Heart right ventricle (tissue), 16 donors: ENCODE results near the gene SEL1L2. TPM values are rescaled to one million over a fixed set of nuclear protein-coding genes. Genes with fewer than 3 reads are reported as not detected.

Source experiments
- ATAC-seq, 8 donors: fragments of 200-7000 bp; cut with Tn5 transposase; one replicate each; pipeline ENCODE4 v1.9.1; 2020; ENCODE audit warnings: mild to moderate bottlenecking in 8 of 8, moderate library complexity in 8 of 8, moderate number of reproducible peaks in 1 of 8
- DNase-seq, 2 donors: peaks; one replicate each; pipeline ENCODE4 v3.0.0-alpha.2; 2020
- H3K27ac ChIP-seq, 10 donors: fragments of 200-600 bp; sonication (generic) in 2 of 10; one replicate each; pipeline versions ENCODE4 v1.5.0 to v1.8.0; 2020 to 2022; ENCODE audit warnings: mild to moderate bottlenecking in 3 of 10
- H3K27me3 ChIP-seq, 7 donors: fragments of 200-600 bp; one replicate each; pipeline ENCODE4 v1.8.0; 2021 to 2022; ENCODE audit warnings: mild to moderate bottlenecking in 2 of 7
- H3K36me3 ChIP-seq, 9 donors: fragments of 200-600 bp; sonication (generic) in 1 of 9; one replicate each; pipeline versions ENCODE4 v1.5.0 to v1.8.0; 2020 to 2022; ENCODE audit warnings: mild to moderate bottlenecking in 2 of 9
- H3K4me1 ChIP-seq, 9 donors: fragments of 200-600 bp; sonication (generic) in 1 of 9; one replicate each; pipeline versions ENCODE4 v1.5.0 to v1.8.0; 2020 to 2022; ENCODE audit warnings: mild to moderate bottlenecking in 4 of 9
- H3K4me3 ChIP-seq, 10 donors: fragments of 200-600 bp; sonication (generic) in 2 of 10; one replicate each; pipeline versions ENCODE4 v1.5.0 to v1.8.0; 2020 to 2022; ENCODE audit warnings: mild to moderate bottlenecking in 7 of 10, moderate library complexity in 2 of 10
- H3K9me3 ChIP-seq, 11 donors: fragments of 200-600 bp in 10 of 11; sonication (generic) in 2 of 11; one replicate each; pipeline versions ENCODE4 v1.5.0 to v1.8.0; 2013 to 2022; ENCODE audit warnings: mild to moderate bottlenecking in 2 of 11, control low read depth in 1 of 11, moderate library complexity in 1 of 11
- CTCF ChIP-seq, 9 donors: fragments of 200-600 bp; sonication (generic) in 2 of 9; IDR thresholded peaks; one replicate each; pipeline versions ENCODE4 v1.5.0 to v1.8.0; 2021 to 2022; ENCODE audit warnings: antibody characterized with exemption in 9 of 9, mild to moderate bottlenecking in 5 of 9, moderate library complexity in 1 of 9
- WGBS, 2 donors: extraction: QIAGEN DNeasy Blood & Tissue Kit; methylation state at CpG; one replicate each; pipeline ENCODE4 v1.1.7; 2013; ENCODE audit warnings: inconsistent platforms in 1 of 2; 5-methylcytosine and 5-hydroxymethylcytosine counted together
- intact Hi-C, 10 donors: fragments of 100-400 bp; cut with DNase I; formaldehyde crosslinking; loops; one replicate each; pipeline versions ENCODE4 v1.11.1 to v1.14.2; 2022
- polyA plus RNA-seq, 2 donors: library from polyadenylated mRNA; stranded (reverse); fragments of 200-250 nt; gene quantifications; one replicate each; pipeline ENCODE4 v1.2.3, GENCODE V29; 2013
- total RNA-seq, 10 donors: library from RNA; stranded (reverse); fragmentation: NEBNext Ultra II Directional in 3 of 10; extraction: Animal tissue kit (Norgen Biotek cat#: 25700) in 3 of 10; gene quantifications; one replicate each; pipeline versions ENCODE4 v1.2.1 to v1.2.4, GENCODE V29; 2021 to 2023
- donor health status: Arrhythmogenic right ventricular cardiomyopathy.
- donor health status: ischemic (EF 13 %, LVEDD 7.1; RV severe dilation, severe dysfunction).
- donor health status: healthy with polysubstance abuse.
- donor health status: DM: no; HTN: yes; CAD: no.
- donor health status: DM: no; HTN: no; CAD: no.
- donor health status: ischemic (EF 25% LVEDD 6.9; RV normal size, moderate dysfunction).
- donor health status: ischemic (EF 25% LVEDD 5.7; RV mildly dilated, moderate dysfunction).
- donor health status: healthy.
- donor health status: DM: yes; HTN: yes; CAD: no.
- donor health status: Ischemic cardiomyopathy.
- donor health status: ischemic (EF 35%, LVEDD 5.7; RV mildly dilated, moderate dysfunction).
- donor health status: nonischemic (EF 11% LVEDD 7.7; RV severe dilation, severe dysfunction).
- donor health status: DM: yes; HTN: yes; CAD: no.
- donor health status: PGD.
- donor health status: ischemic (EF 29% LVEDD 5.4; RV normal size, mild dysfunction).
- donor health status: nonischemic (EF 23%, LVEDD 6.1; RV moderate dilation, normal function).

SEL1L2 gene
- total and polyA plus RNA-seq, 12 donors = 0.46 to 5.8 (median 0.95) TPM; not detected in 1

GRCh38 chr20:13900496-13900895 lies 89.9 kb downstream of the SEL1L2 start:
- TF ChIP-seq CTCF (IDR thresholded peaks at IDR 0.05) = no peak
- H3K9me3 ChIP-seq = no peaks in the 10 kb centered on the region
- no peak for DNase-seq
- no peaks in the 10 kb centered on the region for H3K4me1 ChIP-seq
- intact Hi-C loops = no loop called here
- WGBS, 2 donors = 90 to 92% methylated on average over 10 of the region's 10 CpGs
- H3K27ac ChIP-seq = no peak overlapping the region
- H3K4me3 ChIP-seq = no peak overlapping the region
- no peaks in the 10 kb centered on the region for H3K27me3 ChIP-seq
- no peak for ATAC-seq
- no peaks in the 10 kb centered on the region for H3K36me3 ChIP-seq

- intact Hi-C loops = no loop called here
- 78 to 82% methylated on average over 2 of the region's 2 CpGs for whole genome bisulfite sequencing, 2 donors
- no peak for DNase-seq
- H3K4me1 ChIP-seq = no peaks in the 10 kb centered on the region
- peaks cover 0 to under 1% (median 0%) of the 10 kb centered on the region in 11 donors for H3K9me3 ChIP-seq
- H3K27me3 ChIP-seq = no peaks in the 10 kb centered on the region
- H3K4me3 ChIP-seq = no peak overlapping the region
- TF ChIP-seq CTCF (IDR thresholded peaks at IDR 0.05) = peak in 3 of 9 donors; percentile 4 to 17 (median 12)
- no peak overlapping the region for H3K27ac ChIP-seq
- H3K36me3 ChIP-seq = no peaks in the 10 kb centered on the region
- no peak for ATAC-seq
Observed at GRCh38 chr20:13898012-13898612, 92.3 kb downstream of the SEL1L2 start.

GRCh38 chr20:13891575-13891974 lies 98.8 kb downstream of the SEL1L2 start:
- ATAC-seq (no peak), DNase-seq (no peak)
- 83 to 91% methylated on average over 1 of the region's 1 CpG for WGBS, 2 donors
- peaks cover 0 to 35% (median 9%) of the 10 kb centered on the region in 11 donors for H3K9me3 ChIP-seq
- no peak overlapping the region for H3K27ac ChIP-seq
- no peaks in the 10 kb centered on the region for H3K4me1 ChIP-seq
- H3K27me3 ChIP-seq = no peaks in the 10 kb centered on the region
- no peaks in the 10 kb centered on the region for H3K36me3 ChIP-seq
- TF ChIP-seq CTCF (IDR thresholded peaks at IDR 0.05) = no peak
- intact Hi-C loops = no loop called here
- H3K4me3 ChIP-seq = no peak overlapping the region

- H3K27me3 ChIP-seq = peaks cover 0 to 5% (median 0%) of the 10 kb centered on the region in 7 donors
- WGBS, 2 donors = 86 to 87% methylated on average over 6 of the region's 6 CpGs
- H3K27ac ChIP-seq = no peak overlapping the region
- no peaks in the 10 kb centered on the region for H3K36me3 ChIP-seq
- H3K4me3 ChIP-seq = no peak overlapping the region
- no peak for TF ChIP-seq CTCF (IDR thresholded peaks at IDR 0.05)
- DNase-seq = no peak
- peaks cover 0 to 2% (median 0%) of the 10 kb centered on the region in 11 donors for H3K9me3 ChIP-seq
- intact Hi-C loops = no loop called here
- ATAC-seq = no peak
- H3K4me1 ChIP-seq = no peaks in the 10 kb centered on the region
Observed at GRCh38 chr20:13884803-13885202, 105.6 kb downstream of the SEL1L2 start.
